ENCODE measurements around the gene BABAM2. TPM values are rescaled to one million over a fixed set of nuclear protein-coding genes. Genes with fewer than 3 reads are reported as not detected.
A peak's percentile ranks its signal among the peaks of the same experiment; 100 is the strongest.

The BABAM2 gene
- polyA plus RNA-seq, 2 donors = 9.1 to 18.0 TPM

GRCh38 chr2:28360058-28360717 lies 469.7 kb downstream of the BABAM2 start:
- H3K27me3 ChIP-seq (ENCODE audit: control insufficient read depth in 1 of 2, insufficient read depth in 2 of 2, low read length in 2 of 2) = no peaks in the 10 kb centered on the region
- WGBS, 2 donors = 80% methylated on average over 16 of the region's 16 CpGs
- no peaks in the 10 kb centered on the region for H3K9me3 ChIP-seq (ENCODE audit: control insufficient read depth in 2 of 2, insufficient read depth in 1 of 2, low read depth in 1 of 2, low read length in 1 of 2)
- no peak overlapping the region for H3K4me3 ChIP-seq (ENCODE audit: low read depth in 1 of 2, low read length in 2 of 2)
- H3K4me1 ChIP-seq (ENCODE audit: control insufficient read depth in 2 of 2, insufficient read depth in 2 of 2, low read length in 1 of 2) = peaks cover 18 to 41% of the 10 kb centered on the region in 2 donors
- H3K27ac ChIP-seq (ENCODE audit: low read depth in 2 of 2, low read length in 1 of 2) = peak overlapping the region in 1 of 2 donors; percentile 36
- H3K36me3 ChIP-seq (ENCODE audit: control insufficient read depth in 2 of 2, insufficient read depth in 2 of 2, low read length in 1 of 2) = no peaks in the 10 kb centered on the region

- H3K27ac ChIP-seq (ENCODE audit: low read depth in 2 of 2, low read length in 1 of 2) = no peak overlapping the region
- peaks cover 13 to 35% of the 10 kb centered on the region in 2 donors for H3K4me1 ChIP-seq (ENCODE audit: control insufficient read depth in 2 of 2, insufficient read depth in 2 of 2, low read length in 1 of 2)
- H3K27me3 ChIP-seq (ENCODE audit: control insufficient read depth in 1 of 2, insufficient read depth in 2 of 2, low read length in 2 of 2) = no peaks in the 10 kb centered on the region
- no peak overlapping the region for H3K4me3 ChIP-seq (ENCODE audit: low read depth in 1 of 2, low read length in 2 of 2)
- H3K36me3 ChIP-seq (ENCODE audit: control insufficient read depth in 2 of 2, insufficient read depth in 2 of 2, low read length in 1 of 2) = no peaks in the 10 kb centered on the region
- no peaks in the 10 kb centered on the region for H3K9me3 ChIP-seq (ENCODE audit: control insufficient read depth in 2 of 2, insufficient read depth in 1 of 2, low read depth in 1 of 2, low read length in 1 of 2)
- WGBS, 2 donors = 78 to 80% methylated on average over 12 of the region's 12 CpGs
These were observed 470.3 kb downstream of the BABAM2 start for GRCh38 chr2:28360718-28361293.

- no peak overlapping the region for H3K4me3 ChIP-seq (ENCODE audit: low read depth in 1 of 2, low read length in 2 of 2)
These were observed 471.6 kb downstream of the BABAM2 start for GRCh38 chr2:28361991-28362710.

GRCh38 chr2:28362991-28363521 lies 472.5 kb downstream of the BABAM2 start:
- 88% methylated on average over 15 of the region's 15 CpGs for WGBS, 2 donors
- Histone ChIP-seq H3K27me3 (ENCODE audit: control insufficient read depth in 1 of 2, insufficient read depth in 2 of 2, low read length in 2 of 2) (no peaks in the 10 kb centered on the region), H3K4me1 (ENCODE audit: control insufficient read depth in 2 of 2, insufficient read depth in 2 of 2, low read length in 1 of 2) (peaks cover 7 to 29% of the 10 kb centered on the region in 2 donors), H3K36me3 (ENCODE audit: control insufficient read depth in 2 of 2, insufficient read depth in 2 of 2, low read length in 1 of 2) (no peaks in the 10 kb centered on the region), H3K27ac (ENCODE audit: low read depth in 2 of 2, low read length in 1 of 2) (no peak overlapping the region), H3K9me3 (ENCODE audit: control insufficient read depth in 2 of 2, insufficient read depth in 1 of 2, low read depth in 1 of 2, low read length in 1 of 2) (no peaks in the 10 kb centered on the region), H3K4me3 (ENCODE audit: low read depth in 1 of 2, low read length in 2 of 2) (no peak overlapping the region)

More at GRCh38 chr2:28361991-28362710, 471.6 kb downstream of the BABAM2 start:
- no peaks in the 10 kb centered on the region for H3K9me3 ChIP-seq (ENCODE audit: control insufficient read depth in 2 of 2, insufficient read depth in 1 of 2, low read depth in 1 of 2, low read length in 1 of 2)
- WGBS, 2 donors = 74 to 75% methylated on average over 12 of the region's 12 CpGs
- H3K36me3 ChIP-seq (ENCODE audit: control insufficient read depth in 2 of 2, insufficient read depth in 2 of 2, low read length in 1 of 2) = no peaks in the 10 kb centered on the region
- H3K27me3 ChIP-seq (ENCODE audit: control insufficient read depth in 1 of 2, insufficient read depth in 2 of 2, low read length in 2 of 2) = no peaks in the 10 kb centered on the region
- H3K27ac ChIP-seq (ENCODE audit: low read depth in 2 of 2, low read length in 1 of 2) = no peak overlapping the region
- peaks cover 7 to 29% of the 10 kb centered on the region in 2 donors for H3K4me1 ChIP-seq (ENCODE audit: control insufficient read depth in 2 of 2, insufficient read depth in 2 of 2, low read length in 1 of 2)

- 91 to 95% methylated on average over 11 of the region's 11 CpGs for WGBS, 2 donors
- Histone ChIP-seq H3K27ac (ENCODE audit: low read depth in 2 of 2, low read length in 1 of 2) (no peak overlapping the region), H3K4me1 (ENCODE audit: control insufficient read depth in 2 of 2, insufficient read depth in 2 of 2, low read length in 1 of 2) (peaks cover 7 to 28% of the 10 kb centered on the region in 2 donors)
These were observed 473.3 kb downstream of the BABAM2 start for GRCh38 chr2:28363686-28364280.

GRCh38 chr2:28364610-28365009 lies 474.1 kb downstream of the BABAM2 start:
- Histone ChIP-seq H3K9me3 (ENCODE audit: control insufficient read depth in 2 of 2, insufficient read depth in 1 of 2, low read depth in 1 of 2, low read length in 1 of 2) (no peaks in the 10 kb centered on the region), H3K4me1 (ENCODE audit: control insufficient read depth in 2 of 2, insufficient read depth in 2 of 2, low read length in 1 of 2) (peaks cover 5 to 22% of the 10 kb centered on the region in 2 donors), H3K36me3 (ENCODE audit: control insufficient read depth in 2 of 2, insufficient read depth in 2 of 2, low read length in 1 of 2) (no peaks in the 10 kb centered on the region), H3K27me3 (ENCODE audit: control insufficient read depth in 1 of 2, insufficient read depth in 2 of 2, low read length in 2 of 2) (no peaks in the 10 kb centered on the region), H3K4me3 (ENCODE audit: low read depth in 1 of 2, low read length in 2 of 2) (no peak overlapping the region), H3K27ac (ENCODE audit: low read depth in 2 of 2, low read length in 1 of 2) (no peak overlapping the region)
- 92 to 95% methylated on average over 3 of the region's 3 CpGs for WGBS, 2 donors

More at GRCh38 chr2:28363686-28364280, 473.3 kb downstream of the BABAM2 start:
- H3K9me3 ChIP-seq (ENCODE audit: control insufficient read depth in 2 of 2, insufficient read depth in 1 of 2, low read depth in 1 of 2, low read length in 1 of 2) = no peaks in the 10 kb centered on the region
- no peak overlapping the region for H3K4me3 ChIP-seq (ENCODE audit: low read depth in 1 of 2, low read length in 2 of 2)
- no peaks in the 10 kb centered on the region for H3K27me3 ChIP-seq (ENCODE audit: control insufficient read depth in 1 of 2, insufficient read depth in 2 of 2, low read length in 2 of 2)
- H3K36me3 ChIP-seq (ENCODE audit: control insufficient read depth in 2 of 2, insufficient read depth in 2 of 2, low read length in 1 of 2) = no peaks in the 10 kb centered on the region

- Histone ChIP-seq H3K36me3 (ENCODE audit: control insufficient read depth in 2 of 2, insufficient read depth in 2 of 2, low read length in 1 of 2) (no peaks in the 10 kb centered on the region), H3K9me3 (ENCODE audit: control insufficient read depth in 2 of 2, insufficient read depth in 1 of 2, low read depth in 1 of 2, low read length in 1 of 2) (no peaks in the 10 kb centered on the region), H3K27me3 (ENCODE audit: control insufficient read depth in 1 of 2, insufficient read depth in 2 of 2, low read length in 2 of 2) (no peaks in the 10 kb centered on the region), H3K27ac (ENCODE audit: low read depth in 2 of 2, low read length in 1 of 2) (no peak overlapping the region), H3K4me3 (ENCODE audit: low read depth in 1 of 2, low read length in 2 of 2) (no peak overlapping the region), H3K4me1 (ENCODE audit: control insufficient read depth in 2 of 2, insufficient read depth in 2 of 2, low read length in 1 of 2) (peaks cover 5 to 17% of the 10 kb centered on the region in 2 donors)
- 69 to 73% methylated on average over 8 of the region's 8 CpGs for WGBS, 2 donors
These were observed 474.6 kb downstream of the BABAM2 start for GRCh38 chr2:28365158-28365557.

GRCh38 chr2:28366149-28366495 lies 475.6 kb downstream of the BABAM2 start:
- Histone ChIP-seq H3K27ac (ENCODE audit: low read depth in 2 of 2, low read length in 1 of 2) (peak overlapping the region in 1 of 2 donors; percentile 22), H3K27me3 (ENCODE audit: control insufficient read depth in 1 of 2, insufficient read depth in 2 of 2, low read length in 2 of 2) (no peaks in the 10 kb centered on the region), H3K9me3 (ENCODE audit: control insufficient read depth in 2 of 2, insufficient read depth in 1 of 2, low read depth in 1 of 2, low read length in 1 of 2) (no peaks in the 10 kb centered on the region), H3K36me3 (ENCODE audit: control insufficient read depth in 2 of 2, insufficient read depth in 2 of 2, low read length in 1 of 2) (no peaks in the 10 kb centered on the region), H3K4me1 (ENCODE audit: control insufficient read depth in 2 of 2, insufficient read depth in 2 of 2, low read length in 1 of 2) (peaks cover 0 to 12% of the 10 kb centered on the region in 2 donors), H3K4me3 (ENCODE audit: low read depth in 1 of 2, low read length in 2 of 2) (no peak overlapping the region)
- 86 to 90% methylated on average over 10 of the region's 10 CpGs for WGBS, 2 donors

GRCh38 chr2:28366496-28367282 lies 476.2 kb downstream of the BABAM2 start:
- WGBS, 2 donors = 60 to 70% methylated on average over 19 of the region's 19 CpGs
- Histone ChIP-seq H3K9me3 (ENCODE audit: control insufficient read depth in 2 of 2, insufficient read depth in 1 of 2, low read depth in 1 of 2, low read length in 1 of 2) (no peaks in the 10 kb centered on the region), H3K27me3 (ENCODE audit: control insufficient read depth in 1 of 2, insufficient read depth in 2 of 2, low read length in 2 of 2) (no peaks in the 10 kb centered on the region), H3K4me1 (ENCODE audit: control insufficient read depth in 2 of 2, insufficient read depth in 2 of 2, low read length in 1 of 2) (peaks cover 0 to 12% of the 10 kb centered on the region in 2 donors), H3K36me3 (ENCODE audit: control insufficient read depth in 2 of 2, insufficient read depth in 2 of 2, low read length in 1 of 2) (no peaks in the 10 kb centered on the region), H3K27ac (ENCODE audit: low read depth in 2 of 2, low read length in 1 of 2) (peak overlapping the region in 1 of 2 donors; percentile 2), H3K4me3 (ENCODE audit: low read depth in 1 of 2, low read length in 2 of 2) (no peak overlapping the region)
